Neural cell (in vitro differentiated cells): ENCODE results near the gene RNU6-1. TPM values are rescaled to one million over a fixed set of nuclear protein-coding genes. Genes with fewer than 3 reads are reported as not detected.

ENCODE experiments used
- H2AFZ ChIP-seq: fragments of 200-600, 300-800 bp; sonication (generic), shearing (Covaris generic); 2 replicates; pipeline ENCODE4 v1.6.0; 2014; ENCODE audit warnings: low read depth, mild to moderate bottlenecking, antibody characterized with exemption, low read length, moderate library complexity
- H3F3A ChIP-seq: fragments of 200-600 bp; shearing (Covaris generic); 2 replicates; pipeline ENCODE4 v1.6.1; 2016; ENCODE audit warnings: mild to moderate bottlenecking, moderate library complexity, mixed read lengths, antibody characterized with exemption, low read length; ENCODE audit not compliant: insufficient read depth, poor library complexity, severe bottlenecking
- H3K27ac ChIP-seq: fragments of 200-600, 300-800 bp; sonication (generic), shearing (Covaris generic); 2 replicates; pipeline ENCODE4 v1.5.1; 2014; ENCODE audit warnings: mild to moderate bottlenecking, low read length, moderate library complexity
- H3K27me3 ChIP-seq: fragments of 300-800, 200-600 bp; sonication (generic), shearing (Covaris generic); 2 replicates; pipeline ENCODE4 v1.6.0; 2014; ENCODE audit warnings: mild to moderate bottlenecking, low read depth, low read length, moderate library complexity; ENCODE audit not compliant: insufficient read depth
- H3K36me3 ChIP-seq: fragments of 300-800, 200-600 bp; sonication (generic), shearing (Covaris generic); 2 replicates; pipeline ENCODE4 v1.5.1; 2014; ENCODE audit warnings: mild to moderate bottlenecking, antibody characterized with exemption, low read length, moderate library complexity; ENCODE audit not compliant: insufficient read depth
- H3K4me2 ChIP-seq: fragments of 300-800, 200-600 bp; sonication (generic), shearing (Covaris generic); 2 replicates; pipeline ENCODE4 v1.6.0; 2014; ENCODE audit warnings: mild to moderate bottlenecking, low read length
- H3K4me3 ChIP-seq: fragments of 300-800, 200-600 bp; sonication (generic), shearing (Covaris generic); 2 replicates; pipeline ENCODE4 v1.5.1; 2014; ENCODE audit warnings: mild to moderate bottlenecking, low read length, moderate library complexity
- H3K79me2 ChIP-seq: fragments of 200-600 bp; shearing (Covaris generic); replicated peaks from 2 replicates; pipeline ENCODE4 v1.6.0; 2014; ENCODE audit warnings: mild to moderate bottlenecking, low read length, moderate library complexity; ENCODE audit not compliant: insufficient read depth
- H3K9ac ChIP-seq: fragments of 300-800, 200-600 bp; sonication (generic), shearing (Covaris generic); 2 replicates; pipeline ENCODE4 v1.6.1; 2016; ENCODE audit warnings: mild to moderate bottlenecking, low read length, mixed read lengths
- H3K9me2 ChIP-seq: fragments of 200-600 bp; shearing (Covaris generic); 2 replicates; pipeline ENCODE4 v1.6.1; 2016; ENCODE audit warnings: mild to moderate bottlenecking, low read length, mixed read lengths; ENCODE audit not compliant: insufficient read depth
- H3K9me3 ChIP-seq: fragments of 200-600, 300-800 bp; sonication (generic), shearing (Covaris generic); 2 replicates; pipeline ENCODE4 v1.6.1; 2016; ENCODE audit warnings: mild to moderate bottlenecking, mixed run types, low read length, moderate library complexity, mixed read lengths
- H4K20me1 ChIP-seq: fragments of 200-600 bp; shearing (Covaris generic); 2 replicates; pipeline ENCODE4 v1.6.1; 2016; ENCODE audit warnings: mild to moderate bottlenecking, mixed run types; ENCODE audit not compliant: insufficient read depth
- EP300 ChIP-seq: fragments of 450-650 bp; conservative IDR thresholded peaks from 2 replicates; pipeline ENCODE4 v1.6.1; 2014; ENCODE audit warnings: antibody characterized with exemption, mild to moderate bottlenecking, moderate library complexity; ENCODE audit not compliant: poor library complexity, severe bottlenecking
- EZH2 ChIP-seq: fragments of 200-600, 300-800 bp; shearing (Covaris generic), sonication (generic); IDR thresholded peaks from 2 replicates; pipeline ENCODE4 v1.6.1; 2014; ENCODE audit warnings: antibody characterized with exemption, low read length, borderline replicate concordance, mild to moderate bottlenecking; ENCODE audit not compliant: insufficient read depth, poor library complexity, severe bottlenecking
- MXI1 ChIP-seq: fragments of 450-650 bp; conservative IDR thresholded peaks from 2 replicates; pipeline ENCODE4 v1.6.1; 2014; ENCODE audit warnings: antibody characterized with exemption, mild to moderate bottlenecking; ENCODE audit not compliant: poor library complexity, severe bottlenecking
- POLR2AphosphoS5 ChIP-seq: IDR thresholded peaks from 2 replicates; pipeline ENCODE4 v1.6.1; 2012
- RAD21 ChIP-seq: fragments of 450-650 bp; conservative IDR thresholded peaks from 2 replicates; pipeline ENCODE4 v1.6.1; 2014; ENCODE audit warnings: antibody characterized with exemption, mild to moderate bottlenecking, moderate library complexity
- SMC3 ChIP-seq: fragments of 450-650 bp; conservative IDR thresholded peaks from 2 replicates; pipeline ENCODE4 v1.6.1; 2014; ENCODE audit warnings: antibody characterized with exemption, mild to moderate bottlenecking, moderate library complexity; ENCODE audit not compliant: poor library complexity
- TAF1 ChIP-seq: IDR thresholded peaks from 2 replicates; pipeline ENCODE4 v1.6.1; 2012; ENCODE audit warnings: low read depth
- polyA plus RNA-seq: library from polyadenylated mRNA; depleted of rRNA; stranded (reverse); fragments of >200 nt; gene quantifications from 2 replicates; pipeline ENCODE4 v1.2.3, GENCODE V29; 2014
- TF ChIP-seq, protein P1 (sequence below): fragments of 450-650 bp; IDR thresholded peaks from 2 replicates; pipeline ENCODE4 v1.5.1; 2014; ENCODE audit warnings: antibody characterized with exemption, mild to moderate bottlenecking, moderate library complexity; ENCODE audit not compliant: poor library complexity, severe bottlenecking
- TF ChIP-seq, protein P2 (sequence below): IDR thresholded peaks from 2 replicates; pipeline ENCODE4 v1.6.1; 2012; ENCODE audit warnings: borderline replicate concordance

The RNU6-1 gene
- polyA plus RNA-seq, 1 donor from 2014 or later: not detected

DNA sequence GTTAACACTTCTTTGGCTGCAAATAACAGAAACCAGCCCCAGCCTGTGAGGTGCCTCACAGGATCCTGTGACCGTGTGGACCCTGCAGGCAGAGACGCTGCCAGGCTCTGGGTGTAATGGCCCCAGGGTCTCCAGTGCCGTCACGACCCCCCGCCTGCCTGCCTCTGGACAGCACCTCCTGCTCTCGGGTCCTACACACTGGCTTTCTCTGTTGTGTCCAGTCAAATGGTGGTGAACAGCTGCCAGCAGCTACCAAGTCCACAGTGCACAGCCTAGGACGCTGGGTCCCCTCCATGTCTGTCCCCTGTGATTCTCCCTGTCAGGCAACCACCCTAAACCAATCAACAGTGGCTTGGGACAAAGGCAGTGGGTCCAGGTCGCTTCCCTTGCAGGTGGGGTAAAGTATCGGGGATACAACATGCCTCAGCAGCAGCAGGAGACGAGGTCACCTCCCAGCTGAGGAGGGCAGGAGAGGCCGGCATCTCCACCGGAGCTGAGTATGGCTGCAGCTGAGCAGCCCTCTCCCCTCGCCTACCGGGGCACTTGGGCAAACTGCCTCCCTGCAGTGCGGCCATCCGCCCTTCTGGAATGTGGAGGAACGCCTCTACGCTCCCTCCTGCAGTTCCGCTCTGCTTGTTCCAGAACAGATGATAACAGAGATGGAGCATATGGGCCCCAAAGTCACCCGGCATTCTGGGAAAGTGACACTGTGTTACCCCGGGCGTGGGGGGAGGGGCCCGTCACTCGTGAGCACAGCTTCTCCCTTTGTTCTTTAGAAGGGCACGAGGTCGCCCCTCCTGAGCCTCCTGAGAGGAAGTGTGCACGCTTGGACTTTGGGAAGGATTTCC, 35.6 kb downstream of the RNU6-1 start:
- H3F3A ChIP-seq: no peaks in the 10 kb centered on the region
- H3K27ac ChIP-seq: no peak overlapping the region
- H3K9me3 ChIP-seq: no peaks in the 10 kb centered on the region
- no peaks in the 10 kb centered on the region for H3K9me2 ChIP-seq
- H3K9ac ChIP-seq: no peak overlapping the region
- no peak overlapping the region for H2AFZ ChIP-seq
- H3K79me2 ChIP-seq: no peaks in the 10 kb centered on the region
- H3K4me2 ChIP-seq: no peak overlapping the region
- TF ChIP-seq MXI1 (no peak), EP300 (no peak), TAF1 (no peak), POLR2AphosphoS5 (no peak), RAD21 (no peak), EZH2 (no peak), SMC3 (no peak)
- TF ChIP-seq, protein P1, sequence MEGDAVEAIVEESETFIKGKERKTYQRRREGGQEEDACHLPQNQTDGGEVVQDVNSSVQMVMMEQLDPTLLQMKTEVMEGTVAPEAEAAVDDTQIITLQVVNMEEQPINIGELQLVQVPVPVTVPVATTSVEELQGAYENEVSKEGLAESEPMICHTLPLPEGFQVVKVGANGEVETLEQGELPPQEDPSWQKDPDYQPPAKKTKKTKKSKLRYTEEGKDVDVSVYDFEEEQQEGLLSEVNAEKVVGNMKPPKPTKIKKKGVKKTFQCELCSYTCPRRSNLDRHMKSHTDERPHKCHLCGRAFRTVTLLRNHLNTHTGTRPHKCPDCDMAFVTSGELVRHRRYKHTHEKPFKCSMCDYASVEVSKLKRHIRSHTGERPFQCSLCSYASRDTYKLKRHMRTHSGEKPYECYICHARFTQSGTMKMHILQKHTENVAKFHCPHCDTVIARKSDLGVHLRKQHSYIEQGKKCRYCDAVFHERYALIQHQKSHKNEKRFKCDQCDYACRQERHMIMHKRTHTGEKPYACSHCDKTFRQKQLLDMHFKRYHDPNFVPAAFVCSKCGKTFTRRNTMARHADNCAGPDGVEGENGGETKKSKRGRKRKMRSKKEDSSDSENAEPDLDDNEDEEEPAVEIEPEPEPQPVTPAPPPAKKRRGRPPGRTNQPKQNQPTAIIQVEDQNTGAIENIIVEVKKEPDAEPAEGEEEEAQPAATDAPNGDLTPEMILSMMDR: no peak
- TF ChIP-seq, protein P2, sequence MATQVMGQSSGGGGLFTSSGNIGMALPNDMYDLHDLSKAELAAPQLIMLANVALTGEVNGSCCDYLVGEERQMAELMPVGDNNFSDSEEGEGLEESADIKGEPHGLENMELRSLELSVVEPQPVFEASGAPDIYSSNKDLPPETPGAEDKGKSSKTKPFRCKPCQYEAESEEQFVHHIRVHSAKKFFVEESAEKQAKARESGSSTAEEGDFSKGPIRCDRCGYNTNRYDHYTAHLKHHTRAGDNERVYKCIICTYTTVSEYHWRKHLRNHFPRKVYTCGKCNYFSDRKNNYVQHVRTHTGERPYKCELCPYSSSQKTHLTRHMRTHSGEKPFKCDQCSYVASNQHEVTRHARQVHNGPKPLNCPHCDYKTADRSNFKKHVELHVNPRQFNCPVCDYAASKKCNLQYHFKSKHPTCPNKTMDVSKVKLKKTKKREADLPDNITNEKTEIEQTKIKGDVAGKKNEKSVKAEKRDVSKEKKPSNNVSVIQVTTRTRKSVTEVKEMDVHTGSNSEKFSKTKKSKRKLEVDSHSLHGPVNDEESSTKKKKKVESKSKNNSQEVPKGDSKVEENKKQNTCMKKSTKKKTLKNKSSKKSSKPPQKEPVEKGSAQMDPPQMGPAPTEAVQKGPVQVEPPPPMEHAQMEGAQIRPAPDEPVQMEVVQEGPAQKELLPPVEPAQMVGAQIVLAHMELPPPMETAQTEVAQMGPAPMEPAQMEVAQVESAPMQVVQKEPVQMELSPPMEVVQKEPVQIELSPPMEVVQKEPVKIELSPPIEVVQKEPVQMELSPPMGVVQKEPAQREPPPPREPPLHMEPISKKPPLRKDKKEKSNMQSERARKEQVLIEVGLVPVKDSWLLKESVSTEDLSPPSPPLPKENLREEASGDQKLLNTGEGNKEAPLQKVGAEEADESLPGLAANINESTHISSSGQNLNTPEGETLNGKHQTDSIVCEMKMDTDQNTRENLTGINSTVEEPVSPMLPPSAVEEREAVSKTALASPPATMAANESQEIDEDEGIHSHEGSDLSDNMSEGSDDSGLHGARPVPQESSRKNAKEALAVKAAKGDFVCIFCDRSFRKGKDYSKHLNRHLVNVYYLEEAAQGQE: no peak
- H4K20me1 ChIP-seq: no peaks in the 10 kb centered on the region
- H3K4me3 ChIP-seq: no peak overlapping the region
- no peaks in the 10 kb centered on the region for H3K36me3 ChIP-seq
- H3K27me3 ChIP-seq: no peaks in the 10 kb centered on the region

DNA sequence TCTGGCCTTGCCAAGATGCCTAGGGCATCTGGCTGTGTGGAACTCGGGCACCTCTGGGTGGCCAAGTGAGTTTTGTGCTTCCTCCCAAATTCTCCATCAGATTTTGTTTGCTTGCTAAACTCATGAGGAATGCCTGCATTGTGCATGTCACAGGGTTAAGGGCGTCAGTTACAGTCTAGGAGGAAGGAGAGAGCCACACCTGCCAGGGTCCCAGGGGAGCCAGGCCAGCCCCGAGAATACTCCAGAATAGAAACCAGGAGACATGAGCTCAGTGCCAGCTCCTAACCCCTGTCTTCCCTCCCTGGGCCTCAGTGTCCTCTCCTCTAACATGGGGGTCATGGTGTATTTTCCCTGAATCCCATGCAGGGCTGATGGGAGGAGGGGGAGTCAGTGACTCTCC, 36.5 kb downstream of the RNU6-1 start:
- Histone ChIP-seq H3K4me3 (no peak overlapping the region), H3K79me2 (no peaks in the 10 kb centered on the region), H4K20me1 (no peaks in the 10 kb centered on the region), H3K9me2 (no peaks in the 10 kb centered on the region), H2AFZ (no peak overlapping the region), H3K27me3 (no peaks in the 10 kb centered on the region), H3K4me2 (no peak overlapping the region), H3K36me3 (no peaks in the 10 kb centered on the region), H3F3A (no peaks in the 10 kb centered on the region), H3K9ac (no peak overlapping the region), H3K9me3 (no peaks in the 10 kb centered on the region), H3K27ac (no peak overlapping the region)
- TF ChIP-seq, protein P2: no peak
- TF ChIP-seq POLR2AphosphoS5 (no peak), EZH2 (no peak), SMC3 (no peak), TAF1 (no peak), RAD21 (no peak), EP300 (no peak), MXI1 (no peak)
- TF ChIP-seq, protein P1: no peak
